HEK293 (cell line): ENCODE measurements around the gene SAMM50.

Experiments
- ATF2 ChIP-seq: fragments of 450-650 bp; formaldehyde crosslinking; IDR thresholded peaks from 2 replicates; pipeline ENCODE4 v1.5.1; 2016; ENCODE audit warnings: missing biosample characterization, missing genetic modification characterization, low read depth
- CTCF ChIP-seq: fragments of 450-650 bp; formaldehyde crosslinking; IDR thresholded peaks from 2 replicates; pipeline ENCODE4 v1.5.1; 2016; ENCODE audit warnings: missing biosample characterization, missing genetic modification characterization
- GFI1B ChIP-seq: fragments of 450-650 bp; formaldehyde crosslinking; IDR thresholded peaks from 2 replicates; pipeline ENCODE4 v1.5.1; 2016; ENCODE audit warnings: missing biosample characterization, missing genetic modification characterization
- KLF16 ChIP-seq: fragments of 450-650 bp; formaldehyde crosslinking; IDR thresholded peaks from 2 replicates; pipeline ENCODE4 v1.5.1; 2017; ENCODE audit warnings: missing biosample characterization, missing genetic modification characterization
- ZNF146 ChIP-seq: fragments of 450-650 bp; formaldehyde crosslinking; IDR thresholded peaks from 2 replicates; pipeline ENCODE4 v1.5.1; 2016; ENCODE audit warnings: missing biosample characterization, missing genetic modification characterization
- ZNF2 ChIP-seq: fragments of 450-650 bp; formaldehyde crosslinking; IDR thresholded peaks from 2 replicates; pipeline ENCODE4 v1.5.1; 2016; ENCODE audit warnings: missing biosample characterization, missing genetic modification characterization
- ZNF24 ChIP-seq: fragments of 450-650 bp; formaldehyde crosslinking; IDR thresholded peaks from 2 replicates; pipeline ENCODE4 v1.5.1; 2016; ENCODE audit warnings: missing biosample characterization, missing genetic modification characterization
- ZNF248 ChIP-seq: fragments of 450-650 bp; formaldehyde crosslinking; IDR thresholded peaks from 2 replicates; pipeline ENCODE4 v1.5.1; 2017; ENCODE audit warnings: missing biosample characterization, missing genetic modification characterization
- ZNF37A ChIP-seq: fragments of 450-650 bp; IDR thresholded peaks from 2 replicates; pipeline ENCODE4 v1.5.1; 2018; ENCODE audit warnings: missing biosample characterization, missing genetic modification characterization
- ZNF423 ChIP-seq: fragments of 450-650 bp; formaldehyde crosslinking; IDR thresholded peaks from 2 replicates; pipeline ENCODE4 v1.5.1; 2016; ENCODE audit warnings: missing biosample characterization, missing genetic modification characterization
- ZNF530 ChIP-seq: fragments of 450-650 bp; formaldehyde crosslinking; IDR thresholded peaks from 2 replicates; pipeline ENCODE4 v1.5.1; 2016; ENCODE audit warnings: low read depth, missing biosample characterization, missing genetic modification characterization
- ZNF624 ChIP-seq: fragments of 450-650 bp; formaldehyde crosslinking; IDR thresholded peaks from 2 replicates; pipeline ENCODE4 v1.5.1; 2017; ENCODE audit warnings: missing biosample characterization, missing genetic modification characterization
- ZNF677 ChIP-seq: fragments of 450-650 bp; IDR thresholded peaks from 2 replicates; pipeline ENCODE4 v1.5.0; 2018; ENCODE audit warnings: missing biosample characterization, mild to moderate bottlenecking, missing genetic modification characterization, moderate library complexity

- no peak for TF ChIP-seq GFI1B (tag by site-specific recombination)
- no peak for TF ChIP-seq ZNF423 (tag by site-specific recombination)
- no peak for TF ChIP-seq CTCF (tag by site-specific recombination)
- TF ChIP-seq KLF16 (tag by site-specific recombination): no peak
- no peak for TF ChIP-seq ZNF248
- no peak for TF ChIP-seq ZNF24
- TF ChIP-seq ZNF624 (tag by site-specific recombination): no peak
- TF ChIP-seq ATF2 (tag by site-specific recombination): no peak
- no peak for TF ChIP-seq ZNF677 (tag by site-specific recombination)
- no peak for TF ChIP-seq ZNF2 (tag by site-specific recombination)
- TF ChIP-seq ZNF530: no peak
- TF ChIP-seq ZNF37A: no peak
- TF ChIP-seq ZNF146 (tag by site-specific recombination): no peak
Observed at GRCh38 chr22:43988116-43988820, 33.0 kb downstream of the SAMM50 start.
